PC-9 (cell line): Measurements from ENCODE around the gene ZNF564. TPM values are rescaled to one million over a fixed set of nuclear protein-coding genes. Genes with fewer than 3 reads are reported as not detected.

Source experiments
- BruUV-seq: library from RNA; stranded (reverse); fragments of 400-500 nt; replicated peaks from 2 replicates; lab custom pipeline; 2021; lab: Mats Ljungman, UMichigan
- CTCF ChIA-PET: fragments of 300-600 bp; sonication (Branson Sonifier 250); formaldehyde crosslinking; loops from one replicate; lab custom pipeline; 2022; ENCODE audit warnings: antibody characterized with exemption; lab: Charles Lee
- POLR2A ChIA-PET: fragments of 300-600 bp; sonication (Branson Sonifier 250); formaldehyde crosslinking; loops from one replicate; lab custom pipeline; 2022; ENCODE audit warnings: antibody characterized with exemption; ENCODE audit not compliant: unreplicated experiment; lab: Charles Lee
- DNase-seq, 2 experiments: peaks; one replicate each; pipeline versions ENCODE4 v3.0.0 to v3.0.0-alpha.2; 2015 to 2022; ENCODE audit warnings: mixed read lengths in 1 of 2
- H2AFZ ChIP-seq: fragments of 200-600 bp; sonication (generic); 2 replicates; pipeline ENCODE4 v1.8.1; 2017; ENCODE audit warnings: antibody characterized with exemption
- H3F3A ChIP-seq: fragments of 200-600 bp; sonication (generic); 2 replicates; pipeline ENCODE4 v1.8.1; 2017; ENCODE audit warnings: antibody characterized with exemption, mild to moderate bottlenecking, low read depth; ENCODE audit not compliant: insufficient read depth
- H3K27ac ChIP-seq: fragments of 200-600 bp; sonication (generic); 2 replicates; pipeline ENCODE4 v1.6.1; 2016; ENCODE audit warnings: mixed run types
- H3K27me3 ChIP-seq: fragments of 200-600 bp; sonication (generic); 2 replicates; pipeline ENCODE4 v1.6.1; 2016; ENCODE audit warnings: low read depth, mixed run types; ENCODE audit not compliant: insufficient read depth
- H3K36me3 ChIP-seq: fragments of 200-600 bp; sonication (generic); 2 replicates; pipeline ENCODE4 v1.6.1; 2016; ENCODE audit warnings: low read depth, mixed run types
- H3K4me1 ChIP-seq: fragments of 200-600 bp; sonication (generic); replicated peaks from 2 replicates; pipeline ENCODE4 v1.6.1; 2016; ENCODE audit warnings: mixed run types; ENCODE audit not compliant: insufficient read depth
- H3K4me2 ChIP-seq: fragments of 200-600 bp; sonication (generic); 2 replicates; pipeline ENCODE4 v1.6.1; 2017; ENCODE audit warnings: mixed run types
- H3K4me3 ChIP-seq: fragments of 200-600 bp; sonication (generic); 2 replicates; pipeline ENCODE4 v1.6.1; 2016; ENCODE audit warnings: mixed run types
- H3K79me2 ChIP-seq: fragments of 200-600 bp; sonication (generic); 2 replicates; pipeline ENCODE4 v1.6.1; 2017; ENCODE audit warnings: low read depth, mixed run types
- H3K9me2 ChIP-seq: fragments of 200-600 bp; sonication (generic); 2 replicates; pipeline ENCODE4 v1.8.1; 2017; ENCODE audit warnings: mild to moderate bottlenecking; ENCODE audit not compliant: insufficient read depth
- H3K9me3 ChIP-seq: fragments of 200-600 bp; sonication (generic); 2 replicates; pipeline ENCODE4 v1.8.1; 2016; ENCODE audit warnings: low read depth; ENCODE audit not compliant: insufficient read depth
- H4K20me1 ChIP-seq: fragments of 200-600 bp; sonication (generic); 2 replicates; pipeline ENCODE4 v1.8.1; 2017; ENCODE audit not compliant: insufficient read depth
- CTCF ChIP-seq: fragments of 200-600 bp; sonication (generic); conservative IDR thresholded peaks from 2 replicates; pipeline ENCODE4 v1.6.1; 2017; ENCODE audit warnings: mixed run types, antibody characterized with exemption, mild to moderate bottlenecking, moderate library complexity
- EZH2 ChIP-seq: fragments of 200-600 bp; sonication (generic); IDR thresholded peaks from 2 replicates; pipeline ENCODE4 v1.8.0; 2017; ENCODE audit warnings: antibody characterized with exemption, low read depth
- intact Hi-C: fragments of 100-400 bp; cut with micrococcal nuclease; formaldehyde crosslinking; loops from one replicate; pipeline ENCODE4 v1.10.0; 2022; ENCODE audit not compliant: unreplicated experiment
- total RNA-seq: library from RNA; stranded (reverse); gene quantifications from 2 replicates; pipeline ENCODE4 v1.2.3, GENCODE V29; 2021

The ZNF564 gene
- total RNA-seq, 1 experiment from 2014 or later, result 8.3 TPM

- BruUV-seq, result no TSS peak
- TF ChIP-seq CTCF, result no peak
- no peak for TF ChIP-seq EZH2
- no peaks in the 10 kb centered on the region for H3K9me2 ChIP-seq
- POLR2A ChIA-PET, result no interaction called here
- no peaks in the 10 kb centered on the region for H4K20me1 ChIP-seq
- H3K36me3 ChIP-seq, result peaks cover 20% of the 10 kb centered on the region
- no peak for DNase-seq
- 0 out of 2 replicates have a peak, but pooled peaks cover 4% of the 10 kb centered on the region for H3K27me3 ChIP-seq
- H3K4me2 ChIP-seq, result no peak overlapping the region
- peaks cover 16% of the 10 kb centered on the region for H3F3A ChIP-seq
- H3K4me1 ChIP-seq, result no peaks in the 10 kb centered on the region
- CTCF ChIA-PET, result no interaction called here
- no peak overlapping the region for H2AFZ ChIP-seq
- no peak overlapping the region for H3K27ac ChIP-seq
- peaks cover 89% of the 10 kb centered on the region for H3K9me3 ChIP-seq
- intact Hi-C loops, result no loop called here
- H3K4me3 ChIP-seq, result no peak overlapping the region
- H3K79me2 ChIP-seq, result no peaks in the 10 kb centered on the region
Measured at GRCh38 chr19:12521996-12522395, 29.3 kb downstream of the ZNF564 start.

- no peak for DNase-seq
- H3K27ac ChIP-seq, result no peak overlapping the region
- no peaks in the 10 kb centered on the region for H3K27me3 ChIP-seq
- no peak overlapping the region for H3K4me3 ChIP-seq
- no peaks in the 10 kb centered on the region for H3K4me1 ChIP-seq
- CTCF ChIA-PET, result no interaction called here
- H3K9me3 ChIP-seq, result peaks cover 35% of the 10 kb centered on the region; the same call in 1 of the 2 replicates
- H3F3A ChIP-seq, result no peaks in the 10 kb centered on the region; the same call in 1 of the 2 replicates
- H3K9me2 ChIP-seq, result no peaks in the 10 kb centered on the region
- no peaks in the 10 kb centered on the region for H3K79me2 ChIP-seq
- no peaks in the 10 kb centered on the region for H3K36me3 ChIP-seq
- TF ChIP-seq EZH2, result no peak
- no peak overlapping the region for H3K4me2 ChIP-seq
- H4K20me1 ChIP-seq, result no peaks in the 10 kb centered on the region
- H2AFZ ChIP-seq, result no peak overlapping the region
- intact Hi-C loops, result no loop called here
- POLR2A ChIA-PET, result no interaction called here
- no TSS peak for BruUV-seq
Measured at GRCh38 chr19:12513531-12514061, 37.7 kb downstream of the ZNF564 start.

GRCh38 chr19:12497032-12497431 lies 54.2 kb downstream of the ZNF564 start:
- 0 out of 2 replicates have a peak, but pooled peaks cover 6% of the 10 kb centered on the region for H3K4me1 ChIP-seq
- H3K27me3 ChIP-seq, result no peaks in the 10 kb centered on the region
- no peaks in the 10 kb centered on the region for H3F3A ChIP-seq
- H3K4me2 ChIP-seq, result no peak overlapping the region
- no TSS peak for BruUV-seq
- DNase-seq, result no peak
- TF ChIP-seq CTCF (no peak), EZH2 (no peak)
- H3K4me3 ChIP-seq, result no peak overlapping the region
- no peaks in the 10 kb centered on the region; the same call in 1 of the 2 replicates for H3K36me3 ChIP-seq
- ChIA-PET POLR2A (no interaction called here), CTCF (no interaction called here)
- H3K27ac ChIP-seq, result no peak overlapping the region
- H4K20me1 ChIP-seq, result no peaks in the 10 kb centered on the region
- intact Hi-C loops, result no loop called here
- no peaks in the 10 kb centered on the region for H3K79me2 ChIP-seq
- peaks cover 24% of the 10 kb centered on the region; the same call in 1 of the 2 replicates for H3K9me3 ChIP-seq
- no peaks in the 10 kb centered on the region for H3K9me2 ChIP-seq
- no peak overlapping the region for H2AFZ ChIP-seq

- ChIA-PET CTCF (no interaction called here), POLR2A (no interaction called here)
- Histone ChIP-seq H3K27ac (no peak overlapping the region), H3K4me1 (0 out of 2 replicates have a peak, but pooled peaks cover 6% of the 10 kb centered on the region), H3K4me3 (no peak overlapping the region), H3K79me2 (no peaks in the 10 kb centered on the region), H3F3A (no peaks in the 10 kb centered on the region), H4K20me1 (no peaks in the 10 kb centered on the region), H2AFZ (no peak overlapping the region), H3K27me3 (no peaks in the 10 kb centered on the region), H3K4me2 (no peak overlapping the region), H3K9me2 (no peaks in the 10 kb centered on the region), H3K9me3 (peaks cover 24% of the 10 kb centered on the region; the same call in 1 of the 2 replicates), H3K36me3 (no peaks in the 10 kb centered on the region; the same call in 1 of the 2 replicates)
- TF ChIP-seq EZH2, result no peak
- intact Hi-C loops, result no loop called here
- no TSS peak for BruUV-seq
- DNase-seq, result no peak
Measured at GRCh38 chr19:12496480-12496879, 54.8 kb downstream of the ZNF564 start.
